BLaER1 (cell line): Measurements from ENCODE around the gene EHHADH.
"Not testable (repeated sequence)": the region's sequence is repeated elsewhere in the genome, so short reads cannot be mapped to it uniquely, and the experiment has no call there.

Source experiments
- H3K27ac ChIP-seq: shearing (Covaris generic); formaldehyde crosslinking; 2 replicates; pipeline ENCODE4 v1.8.1; 2022
- H3K27me3 ChIP-seq: shearing (Covaris generic); formaldehyde crosslinking; 2 replicates; pipeline ENCODE4 v1.8.1; 2022
- H3K36me3 ChIP-seq: shearing (Covaris generic); formaldehyde crosslinking; 2 replicates; pipeline ENCODE4 v1.8.1; 2022
- H3K4me1 ChIP-seq: shearing (Covaris generic); formaldehyde crosslinking; 2 replicates; pipeline ENCODE4 v1.8.1; 2022
- H3K4me2 ChIP-seq: shearing (Covaris generic); formaldehyde crosslinking; 2 replicates; pipeline ENCODE4 v1.8.1; 2022
- H3K4me3 ChIP-seq: shearing (Covaris generic); formaldehyde crosslinking; 2 replicates; pipeline ENCODE4 v1.8.1; 2022
- H3K9ac ChIP-seq: shearing (Covaris generic); formaldehyde crosslinking; 2 replicates; pipeline ENCODE4 v1.8.1; 2022
- H3K9me3 ChIP-seq: shearing (Covaris generic); formaldehyde crosslinking; 2 replicates; pipeline ENCODE4 v1.8.1; 2022
- H4K20me1 ChIP-seq: shearing (Covaris generic); formaldehyde crosslinking; 2 replicates; pipeline ENCODE4 v1.8.1; 2022
- Cebpa-rat ChIP-seq: shearing (Covaris generic); IDR thresholded peaks from 2 replicates; pipeline ENCODE4 v1.8.1; 2022

The EHHADH gene

GRCh38 chr3:185253645-185254410 lies at the start of gene EHHADH:
TSS of gene EHHADH (minus strand) at chr3:185254049. CDS start at chr3:185254022, 27 bp downstream.
- no peaks in the 10 kb centered on the region for H3K36me3 ChIP-seq
- H3K27ac ChIP-seq: no peak within 1 kb of the TSS
- no peak within 1 kb of the TSS for H3K4me3 ChIP-seq
- no peaks in the 10 kb centered on the region for H3K4me1 ChIP-seq
- TF ChIP-seq Cebpa-rat: no peak
- H3K9me3 ChIP-seq: peaks cover 43% of the 10 kb centered on the region
- H3K9ac ChIP-seq: no peak within 1 kb of the TSS
- no peaks in the 10 kb centered on the region for H4K20me1 ChIP-seq
- H3K4me2 ChIP-seq: no peak within 1 kb of the TSS
- H3K27me3 ChIP-seq: no peaks in the 10 kb centered on the region

- not testable (repeated sequence) for H4K20me1 ChIP-seq, H3K4me1 ChIP-seq, H3K4me2 ChIP-seq, H3K4me3 ChIP-seq, H3K27me3 ChIP-seq, H3K9ac ChIP-seq, H3K9me3 ChIP-seq, H3K36me3 ChIP-seq, H3K27ac ChIP-seq
Measured at GRCh38 chr3:185299918-185300426, 46.1 kb upstream of the EHHADH start.

- Histone ChIP-seq H3K27ac (no peak overlapping the region), H3K4me3 (no peak overlapping the region), H3K4me2 (no peak overlapping the region), H4K20me1 (no peaks in the 10 kb centered on the region), H3K36me3 (no peaks in the 10 kb centered on the region), H3K27me3 (no peaks in the 10 kb centered on the region), H3K9ac (no peak overlapping the region), H3K9me3 (no peaks in the 10 kb centered on the region), H3K4me1 (no peaks in the 10 kb centered on the region)
- TF ChIP-seq Cebpa-rat: no peak
Measured at GRCh38 chr3:185297867-185298266, 44.0 kb upstream of the EHHADH start.

DNA sequence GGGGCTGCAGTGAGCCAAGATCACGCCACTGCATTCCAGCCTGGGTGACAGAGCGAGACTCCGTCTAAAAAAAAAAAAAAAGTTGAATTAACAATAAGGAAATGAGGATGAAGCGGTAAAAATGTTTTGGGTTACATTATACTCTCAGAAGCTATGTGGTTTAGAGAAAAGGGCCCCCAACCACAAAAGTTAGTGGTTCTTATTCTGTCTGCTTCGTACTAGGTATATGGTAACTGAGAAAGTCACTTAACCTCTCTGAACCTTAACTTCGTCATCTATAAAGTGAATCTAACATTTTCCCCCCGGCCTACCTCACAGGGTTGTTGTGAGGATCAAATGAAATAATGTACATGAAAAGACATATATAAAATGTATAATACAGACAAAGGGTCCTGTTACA lies 38.4 kb upstream of the EHHADH start:
- Histone ChIP-seq H3K27ac (no peak overlapping the region), H3K4me2 (no peak overlapping the region), H3K27me3 (no peaks in the 10 kb centered on the region), H3K9me3 (no peaks in the 10 kb centered on the region), H3K36me3 (no peaks in the 10 kb centered on the region), H3K4me1 (no peaks in the 10 kb centered on the region), H3K9ac (no peak overlapping the region), H3K4me3 (no peak overlapping the region), H4K20me1 (no peaks in the 10 kb centered on the region)
- no peak for TF ChIP-seq Cebpa-rat

DNA sequence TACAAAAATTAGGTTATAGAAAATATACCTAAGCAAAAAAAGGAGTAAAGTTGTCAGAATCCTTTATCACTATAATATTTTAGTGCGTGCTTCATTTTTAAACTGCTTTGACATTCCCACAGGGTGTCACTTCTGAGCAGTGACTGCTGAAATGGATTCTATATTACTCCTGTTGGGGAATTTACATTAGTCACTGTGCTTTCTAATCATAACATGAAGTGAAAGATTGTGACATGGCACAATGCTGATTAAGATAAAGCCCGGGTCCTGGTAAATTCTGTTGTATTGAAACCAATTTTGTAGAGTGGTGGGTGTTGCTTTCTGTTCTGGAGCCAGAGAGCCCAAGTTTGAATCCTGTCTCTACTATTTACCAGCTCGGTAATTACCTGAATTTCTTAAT lies 36.4 kb upstream of the EHHADH start:
- Histone ChIP-seq H3K36me3 (no peaks in the 10 kb centered on the region), H3K27ac (no peak overlapping the region), H3K4me2 (no peak overlapping the region), H3K9me3 (no peaks in the 10 kb centered on the region), H4K20me1 (no peaks in the 10 kb centered on the region), H3K4me3 (no peak overlapping the region), H3K9ac (no peak overlapping the region), H3K4me1 (no peaks in the 10 kb centered on the region), H3K27me3 (no peaks in the 10 kb centered on the region)
- TF ChIP-seq Cebpa-rat: no peak

GRCh38 chr3:185283374-185283935 lies 29.6 kb upstream of the EHHADH start:
- no peak overlapping the region for H3K4me3 ChIP-seq
- no peak overlapping the region for H3K4me2 ChIP-seq

DNA sequence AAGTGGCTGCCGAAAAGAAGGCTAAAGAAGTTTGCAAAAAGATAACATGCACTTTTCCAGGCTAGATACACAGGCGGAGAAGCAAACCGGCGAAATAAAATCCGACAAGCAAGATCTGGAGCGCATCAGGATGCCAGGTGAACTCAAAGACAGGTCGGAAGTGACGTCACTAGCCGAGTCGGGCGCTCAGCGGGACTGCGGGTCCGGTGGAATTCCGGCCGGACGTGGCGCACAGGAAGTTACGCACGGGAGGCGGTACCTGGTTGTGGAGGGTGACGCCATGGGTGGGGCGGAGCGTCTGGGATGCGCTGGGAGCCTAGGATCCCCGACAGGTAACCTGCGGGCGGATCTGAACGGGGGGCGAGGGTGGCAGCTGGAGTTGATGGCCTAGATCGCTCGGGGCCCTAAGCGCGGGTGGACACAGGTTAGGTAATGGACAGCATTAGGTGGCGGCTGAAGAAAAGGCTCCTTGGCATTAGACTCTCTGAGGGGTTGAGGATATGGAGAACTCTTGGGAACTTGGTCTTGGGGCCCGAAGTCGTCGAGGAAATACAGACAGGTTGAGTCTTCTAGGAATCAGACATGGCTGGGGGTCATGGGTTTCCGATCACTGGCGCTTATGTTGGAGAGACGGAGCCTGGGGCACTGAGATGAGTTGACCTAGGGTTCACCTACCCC lies 29.0 kb upstream of the EHHADH start:
- H3K4me1 ChIP-seq: no peaks in the 10 kb centered on the region
- no peaks in the 10 kb centered on the region for H3K27me3 ChIP-seq
- H3K36me3 ChIP-seq: no peaks in the 10 kb centered on the region
- no peak overlapping the region for H3K9ac ChIP-seq
- H3K4me3 ChIP-seq: no peak overlapping the region
- no peaks in the 10 kb centered on the region for H4K20me1 ChIP-seq
- TF ChIP-seq Cebpa-rat: no peak
- H3K4me2 ChIP-seq: no peak overlapping the region
- H3K27ac ChIP-seq: no peak overlapping the region
- no peaks in the 10 kb centered on the region for H3K9me3 ChIP-seq

More at GRCh38 chr3:185283374-185283935, 29.6 kb upstream of the EHHADH start:
- H3K9ac ChIP-seq: no peak overlapping the region
- H3K4me1 ChIP-seq: no peaks in the 10 kb centered on the region
- no peaks in the 10 kb centered on the region for H4K20me1 ChIP-seq
- H3K27ac ChIP-seq: no peak overlapping the region
- no peaks in the 10 kb centered on the region for H3K9me3 ChIP-seq
- TF ChIP-seq Cebpa-rat: no peak
- no peaks in the 10 kb centered on the region for H3K36me3 ChIP-seq
- no peaks in the 10 kb centered on the region for H3K27me3 ChIP-seq

GRCh38 chr3:185280572-185281365 lies 26.9 kb upstream of the EHHADH start:
- H3K4me1 ChIP-seq: no peaks in the 10 kb centered on the region
- no peak overlapping the region for H3K4me3 ChIP-seq
- no peaks in the 10 kb centered on the region for H3K36me3 ChIP-seq
- TF ChIP-seq Cebpa-rat: no peak
- no peaks in the 10 kb centered on the region for H4K20me1 ChIP-seq
- no peak overlapping the region for H3K27ac ChIP-seq
- H3K27me3 ChIP-seq: no peaks in the 10 kb centered on the region
- H3K9me3 ChIP-seq: no peaks in the 10 kb centered on the region
- H3K9ac ChIP-seq: no peak overlapping the region
- no peak overlapping the region for H3K4me2 ChIP-seq

DNA sequence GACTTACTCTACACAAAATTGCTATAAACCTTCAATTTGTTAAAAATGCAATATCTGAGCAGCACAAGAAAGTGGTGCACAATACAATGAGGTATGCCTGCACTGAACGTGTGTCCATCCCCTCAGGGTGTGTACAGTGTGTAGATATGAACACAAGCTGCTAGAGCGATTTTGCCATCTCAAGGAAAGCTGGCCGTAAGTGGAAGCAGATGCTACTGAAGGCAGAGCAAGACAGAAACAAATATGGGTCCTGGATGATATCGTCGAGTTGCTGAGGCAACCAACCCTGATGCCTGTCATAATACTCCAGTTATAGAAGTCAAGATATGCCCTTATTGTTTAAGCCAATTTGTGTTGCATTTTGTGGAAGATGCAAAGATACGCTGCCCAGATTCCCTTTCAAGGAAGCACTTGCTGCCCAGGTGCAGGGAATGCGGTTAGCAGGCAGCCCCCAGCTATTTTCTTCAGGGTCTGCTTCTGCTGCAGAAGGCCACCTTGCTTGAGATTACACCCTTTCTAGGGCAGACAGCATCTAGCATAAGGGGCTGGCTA lies 25.8 kb upstream of the EHHADH start:
- no peak for TF ChIP-seq Cebpa-rat
- H3K27me3 ChIP-seq: no peaks in the 10 kb centered on the region
- H3K27ac ChIP-seq: no peak overlapping the region
- H3K4me1 ChIP-seq: no peaks in the 10 kb centered on the region
- no peak overlapping the region for H3K4me3 ChIP-seq
- no peaks in the 10 kb centered on the region for H3K9me3 ChIP-seq
- H3K36me3 ChIP-seq: no peaks in the 10 kb centered on the region
- H3K4me2 ChIP-seq: no peak overlapping the region
- H3K9ac ChIP-seq: no peak overlapping the region
- no peaks in the 10 kb centered on the region for H4K20me1 ChIP-seq
